SK-N-SH (cell line): ENCODE data around the gene CELA3A. TPM values are rescaled to one million over a fixed set of nuclear protein-coding genes. Genes with fewer than 3 reads are reported as not detected.

ENCODE experiments used
- CTCF ChIA-PET: fragments of 300-600, 350-600 bp; formaldehyde crosslinking; extraction: SDS; loops from one replicate; lab custom pipeline; 2021; lab: Yijun Ruan, JAX
- POLR2A ChIA-PET: fragments of 350-600 bp; sonication (Branson Sonifier 250); formaldehyde crosslinking; extraction: SDS; loops from one replicate; lab custom pipeline; 2020; ENCODE audit warnings: antibody characterized with exemption, inconsistent platforms; lab: Yijun Ruan, JAX
- DNase-seq: peaks from one replicate; pipeline ENCODE4 v3.0.0; 2012
- H2AFZ ChIP-seq: fragments of 200-600 bp; sonication (generic); 2 replicates; pipeline ENCODE4 v1.8.1; 2016; ENCODE audit warnings: antibody characterized with exemption, mild to moderate bottlenecking, low read depth
- H3F3A ChIP-seq: fragments of 200-600 bp; sonication (generic); replicated peaks from 2 replicates; pipeline ENCODE3; 2016; ENCODE audit warnings: antibody characterized with exemption, mild to moderate bottlenecking; ENCODE audit not compliant: insufficient read depth
- H3K27ac ChIP-seq, 2 experiments: fragments of 200-500 bp in 1 of 2; fragments of 200-600 bp in 1 of 2; sonication (Bioruptor generic) in 1 of 2; sonication (generic), shearing (Covaris generic) in 1 of 2; 2 replicates each; pipeline versions ENCODE4 v1.5.1 to v1.6.1; 2014 to 2016; ENCODE audit warnings: low read depth in 2 of 2, inconsistent platforms in 1 of 2, low read length in 1 of 2, mild to moderate bottlenecking in 1 of 2, mixed read lengths in 1 of 2
- H3K27me3 ChIP-seq: fragments of 200-600 bp; sonication (generic), shearing (Covaris generic); 2 replicates; pipeline ENCODE4 v1.6.1; 2016; ENCODE audit warnings: mixed run types; ENCODE audit not compliant: insufficient read depth
- H3K36me3 ChIP-seq, 2 experiments: fragments of 200-500 bp in 1 of 2; fragments of 200-600 bp in 1 of 2; sonication (Bioruptor generic) in 1 of 2; sonication (generic) in 1 of 2; replicated peaks in 1 of 2; 2 replicates each; pipeline versions ENCODE3 to v1.5.1; 2014 to 2016; ENCODE audit warnings: low read length in 1 of 2, mild to moderate bottlenecking in 1 of 2; ENCODE audit not compliant: insufficient read depth in 2 of 2, control insufficient read depth in 1 of 2
- H3K4me1 ChIP-seq, 2 experiments: fragments of 200-500 bp in 1 of 2; fragments of 200-600 bp in 1 of 2; sonication (Bioruptor generic) in 1 of 2; sonication (generic), shearing (Covaris generic) in 1 of 2; 2 replicates each; pipeline versions ENCODE4 v1.5.1 to v1.6.1; 2014 to 2016; ENCODE audit warnings: low read depth in 1 of 2, low read length in 1 of 2, mixed run types in 1 of 2; ENCODE audit not compliant: insufficient read depth in 2 of 2, control insufficient read depth in 1 of 2
- H3K4me2 ChIP-seq: fragments of 200-600 bp; sonication (generic), shearing (Covaris generic); 2 replicates; pipeline ENCODE4 v1.6.1; 2017; ENCODE audit warnings: mixed run types
- H3K4me3 ChIP-seq, 2 experiments: fragments of 200-500 bp in 1 of 2; fragments of 200-600 bp in 1 of 2; sonication (Bioruptor generic) in 1 of 2; sonication (generic), shearing (Covaris generic) in 1 of 2; 2 replicates each; pipeline versions ENCODE4 v1.5.1 to v1.8.1; 2014 to 2016; ENCODE audit warnings: low read depth in 2 of 2, inconsistent platforms in 1 of 2, low read length in 1 of 2, mild to moderate bottlenecking in 1 of 2, mixed read lengths in 1 of 2, moderate library complexity in 1 of 2
- H3K79me2 ChIP-seq: fragments of 200-600 bp; sonication (generic); 2 replicates; pipeline ENCODE4 v1.8.1; 2017; ENCODE audit warnings: mild to moderate bottlenecking; ENCODE audit not compliant: insufficient read depth
- H3K9ac ChIP-seq: fragments of 200-600 bp; sonication (generic); 2 replicates; pipeline ENCODE4 v1.6.1; 2017; ENCODE audit warnings: mixed run types
- H3K9me2 ChIP-seq: fragments of 200-600 bp; sonication (generic); 2 replicates; pipeline ENCODE4 v1.6.1; 2017; ENCODE audit warnings: mixed run types
- H3K9me3 ChIP-seq: fragments of 200-600 bp; sonication (generic); 2 replicates; pipeline ENCODE4 v1.6.1; 2017; ENCODE audit warnings: mixed run types, mild to moderate bottlenecking, moderate library complexity
- H4K20me1 ChIP-seq: fragments of 200-600 bp; sonication (generic); 2 replicates; pipeline ENCODE4 v1.6.1; 2017; ENCODE audit warnings: mild to moderate bottlenecking, mixed run types; ENCODE audit not compliant: insufficient read depth
- CHD2 ChIP-seq: fragments of 150-350 bp; IDR thresholded peaks from 2 replicates; pipeline ENCODE4 v1.6.1; 2018; ENCODE audit warnings: low read length; ENCODE audit not compliant: partially characterized antibody
- CTCF ChIP-seq: fragments of 200-600 bp; sonication (generic); IDR thresholded peaks from 2 replicates; pipeline ENCODE4 v1.6.1; 2017; ENCODE audit warnings: antibody characterized with exemption, mild to moderate bottlenecking, moderate library complexity
- EZH2phosphoT487 ChIP-seq: fragments of 200-600 bp; sonication (generic); IDR thresholded peaks from 2 replicates; pipeline ENCODE4 v1.6.1; 2017; ENCODE audit warnings: low read depth, mixed run types, mild to moderate bottlenecking, antibody characterized with exemption, moderate library complexity, borderline replicate concordance
- FOXM1 ChIP-seq: IDR thresholded peaks from 2 replicates; pipeline ENCODE4 v1.4.0; 2012; ENCODE audit warnings: low read depth, mild to moderate bottlenecking
- GATA2 ChIP-seq: sonication (generic); formaldehyde crosslinking; IDR thresholded peaks from 2 replicates; pipeline ENCODE4 v1.5.0; 2020; ENCODE audit warnings: mild to moderate bottlenecking, missing genetic modification reagents
- MAX ChIP-seq: IDR thresholded peaks from 2 replicates; pipeline ENCODE4 v1.4.0; 2012; ENCODE audit warnings: low read depth
- MEF2A ChIP-seq: IDR thresholded peaks from 2 replicates; pipeline ENCODE4 v1.4.0; 2012; ENCODE audit warnings: low read depth, borderline replicate concordance
- NFIC ChIP-seq: IDR thresholded peaks from 2 replicates; pipeline ENCODE4 v1.4.0; 2012; ENCODE audit warnings: borderline replicate concordance
- RFX5 ChIP-seq: IDR thresholded peaks from 2 replicates; pipeline ENCODE4 v1.6.1; 2012; ENCODE audit warnings: mild to moderate bottlenecking, improper control_type of control experiment, low read length
- RXRA ChIP-seq: IDR thresholded peaks from 2 replicates; pipeline ENCODE4 v1.4.0; 2012; ENCODE audit warnings: low read depth, mild to moderate bottlenecking, borderline replicate concordance
- SIN3A ChIP-seq: IDR thresholded peaks from 2 replicates; pipeline ENCODE4 v1.6.1; 2012; ENCODE audit warnings: low read depth, mild to moderate bottlenecking, low read length, moderate library complexity, borderline replicate concordance
- SMC3 ChIP-seq: IDR thresholded peaks from 2 replicates; pipeline ENCODE4 v1.6.1; 2012; ENCODE audit warnings: low read depth, low read length, improper control_type of control experiment
- TCF12 ChIP-seq: IDR thresholded peaks from 2 replicates; pipeline ENCODE4 v1.4.0; 2012
- USF1 ChIP-seq: IDR thresholded peaks from 2 replicates; pipeline ENCODE4 v1.4.0; 2012; ENCODE audit warnings: low read depth, borderline replicate concordance
- YY1 ChIP-seq: IDR thresholded peaks from 2 replicates; pipeline ENCODE4 v1.4.0; 2012; ENCODE audit warnings: low read depth, mild to moderate bottlenecking
- WGBS: methylation state at CpG from one replicate; pipeline ENCODE4 v1.1.6; 2017; ENCODE audit warnings: low lambda C conversion rate; 5-methylcytosine and 5-hydroxymethylcytosine counted together
- polyA plus RNA-seq, 3 experiments: library from polyadenylated mRNA; depleted of rRNA; stranded (reverse); fragments of >200 nt; gene quantifications; 2 replicates each; pipeline ENCODE4 v1.2.3, GENCODE V29; 2012
- TF ChIP-seq, protein P1 (sequence below): fragments of 150-350 bp; IDR thresholded peaks from 2 replicates; pipeline ENCODE4 v1.6.1; 2016; ENCODE audit warnings: mild to moderate bottlenecking, low read depth, low read length

Gene CELA3A
- polyA plus RNA-seq, 1 of the 3 experiments (the other 2 are of a cell fraction) = not detected

DNA sequence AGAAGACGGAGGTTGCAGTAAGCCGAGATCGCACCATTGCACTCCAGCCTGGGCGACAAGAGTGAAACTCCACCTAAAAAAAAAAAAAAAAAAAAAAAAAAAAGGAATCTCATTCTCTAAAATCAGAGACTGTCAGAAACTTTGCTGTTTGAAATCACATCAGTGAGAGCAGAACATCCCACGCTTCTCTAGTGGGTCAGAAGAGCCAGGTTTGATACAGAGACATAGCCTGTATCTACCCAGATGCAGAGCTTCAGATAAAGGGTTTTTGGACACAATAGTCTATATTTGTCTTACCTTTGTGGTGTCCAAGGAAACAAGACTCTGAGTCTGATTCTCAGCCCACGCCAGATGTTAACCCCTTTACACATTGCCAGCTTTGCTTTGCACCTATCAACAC lies 19.6 kb downstream of the CELA3A start:
- H3K9me2 ChIP-seq = no peaks in the 10 kb centered on the region
- TF ChIP-seq YY1 (no peak), SMC3 (no peak), TCF12 (no peak), CHD2 (no peak), SIN3A (no peak), CTCF (no peak), FOXM1 (no peak), USF1 (no peak), RXRA (no peak), RFX5 (no peak), MEF2A (no peak), NFIC (no peak), MAX (no peak), GATA2 (no peak), EZH2phosphoT487 (no peak)
- TF ChIP-seq, protein P1, sequence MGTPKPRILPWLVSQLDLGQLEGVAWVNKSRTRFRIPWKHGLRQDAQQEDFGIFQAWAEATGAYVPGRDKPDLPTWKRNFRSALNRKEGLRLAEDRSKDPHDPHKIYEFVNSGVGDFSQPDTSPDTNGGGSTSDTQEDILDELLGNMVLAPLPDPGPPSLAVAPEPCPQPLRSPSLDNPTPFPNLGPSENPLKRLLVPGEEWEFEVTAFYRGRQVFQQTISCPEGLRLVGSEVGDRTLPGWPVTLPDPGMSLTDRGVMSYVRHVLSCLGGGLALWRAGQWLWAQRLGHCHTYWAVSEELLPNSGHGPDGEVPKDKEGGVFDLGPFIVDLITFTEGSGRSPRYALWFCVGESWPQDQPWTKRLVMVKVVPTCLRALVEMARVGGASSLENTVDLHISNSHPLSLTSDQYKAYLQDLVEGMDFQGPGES = no peak
- H3K9ac ChIP-seq = no peak overlapping the region
- H3F3A ChIP-seq = peaks cover 24% of the 10 kb centered on the region
- DNase-seq = no peak
- no peak overlapping the region for H2AFZ ChIP-seq
- no peaks in the 10 kb centered on the region for H3K27me3 ChIP-seq
- no peaks in the 10 kb centered on the region for H3K36me3 ChIP-seq
- ChIA-PET POLR2A (no interaction called here), CTCF (interaction anchor here (0.9 to 1.6 kb wide), 3 partner anchors 57 to 651 kb away, joined by 3 read pairs; no protein-coding TSS in a partner anchor)
- H3K4me2 ChIP-seq = no peak overlapping the region
- H3K4me1 ChIP-seq = peaks cover 0 to 5% of the 10 kb centered on the region in 2 experiments; a peak in 1 of 4 replicates
- no peak overlapping the region for H3K27ac ChIP-seq
- no peak overlapping the region for H3K4me3 ChIP-seq
- H3K79me2 ChIP-seq = peaks cover 3% of the 10 kb centered on the region; the same call in 1 of the 2 replicates
- no peaks in the 10 kb centered on the region for H3K9me3 ChIP-seq
- 97% methylated on average over 6 of the region's 6 CpGs for WGBS
- H4K20me1 ChIP-seq = no peaks in the 10 kb centered on the region
